DOHH2 (cell line): ENCODE results near the gene RPTOR.

Experiments used
- H3F3A ChIP-seq: fragments of 200-600 bp; sonication (generic), shearing (Covaris generic); 2 replicates; pipeline ENCODE4 v1.6.0; 2016; ENCODE audit warnings: antibody characterized with exemption, mild to moderate bottlenecking; ENCODE audit not compliant: control insufficient read depth, insufficient read depth
- H3K27ac ChIP-seq: fragments of 200-600 bp; sonication (generic); 2 replicates; pipeline ENCODE4 v1.5.1; 2014; ENCODE audit warnings: low read depth, mild to moderate bottlenecking, low read length, moderate library complexity
- H3K27me3 ChIP-seq: fragments of 200-600 bp; sonication (generic); 2 replicates; pipeline ENCODE4 v1.6.1; 2014; ENCODE audit warnings: mild to moderate bottlenecking, low read length, mixed read lengths; ENCODE audit not compliant: control insufficient read depth
- H3K36me3 ChIP-seq: fragments of 200-600 bp; sonication (generic); 2 replicates; pipeline ENCODE4 v1.6.1; 2014; ENCODE audit warnings: mild to moderate bottlenecking, low read length, moderate library complexity, mixed read lengths; ENCODE audit not compliant: control insufficient read depth
- H3K4me1 ChIP-seq: fragments of 200-600 bp; sonication (generic); 2 replicates; pipeline ENCODE4 v1.6.1; 2014; ENCODE audit warnings: mild to moderate bottlenecking, low read length, mixed read lengths; ENCODE audit not compliant: control insufficient read depth
- H3K4me2 ChIP-seq: fragments of 200-600 bp; sonication (generic); 2 replicates; pipeline ENCODE4 v1.6.0; 2014; ENCODE audit warnings: mild to moderate bottlenecking, low read length, moderate library complexity
- H3K4me3 ChIP-seq: fragments of 200-600 bp; sonication (generic); 2 replicates; pipeline ENCODE4 v1.5.1; 2014; ENCODE audit warnings: mild to moderate bottlenecking, low read length, mixed read lengths
- H3K79me2 ChIP-seq: fragments of 200-600 bp; sonication (generic); 2 replicates; pipeline ENCODE4 v1.6.1; 2014; ENCODE audit warnings: mild to moderate bottlenecking, low read length, mixed read lengths; ENCODE audit not compliant: control insufficient read depth
- H3K9me2 ChIP-seq: fragments of 200-600 bp; sonication (generic); replicated peaks from 2 replicates; pipeline ENCODE4 v1.6.1; 2014; ENCODE audit warnings: mild to moderate bottlenecking, low read length, mixed read lengths; ENCODE audit not compliant: control insufficient read depth
- H3K9me3 ChIP-seq: fragments of 200-600 bp; sonication (generic); 2 replicates; pipeline ENCODE4 v1.6.1; 2014; ENCODE audit warnings: antibody characterized with exemption, low read length, mixed read lengths; ENCODE audit not compliant: control insufficient read depth, insufficient read depth
- H4K20me1 ChIP-seq: fragments of 200-600 bp; sonication (generic); 2 replicates; pipeline ENCODE4 v1.6.0; 2014; ENCODE audit warnings: low read depth, mild to moderate bottlenecking, antibody characterized with exemption, low read length, moderate library complexity; ENCODE audit not compliant: control insufficient read depth, insufficient read depth
- CTCF ChIP-seq: fragments of 200-600 bp; sonication (generic); IDR thresholded peaks from one replicate; pipeline ENCODE4 v1.5.1; 2014; ENCODE audit warnings: antibody characterized with exemption, mild to moderate bottlenecking, low read depth, low read length; ENCODE audit not compliant: poor library complexity, severe bottlenecking
- EZH2phosphoT487 ChIP-seq: fragments of 200-600 bp; sonication (generic); IDR thresholded peaks from 2 replicates; pipeline ENCODE4 v1.6.1; 2017; ENCODE audit warnings: borderline replicate concordance, mild to moderate bottlenecking, antibody characterized with exemption, low read length, moderate library complexity, mixed read lengths

The RPTOR gene

GRCh38 chr17:80501741-80502577 is 42.7 kb upstream of the RPTOR start:
- no peak overlapping the region for H3K4me3 ChIP-seq
- H3K79me2 ChIP-seq = no peaks in the 10 kb centered on the region
- H4K20me1 ChIP-seq = no peaks in the 10 kb centered on the region
- H3K27me3 ChIP-seq = no peaks in the 10 kb centered on the region
- no peaks in the 10 kb centered on the region for H3K36me3 ChIP-seq
- H3K27ac ChIP-seq = no peak overlapping the region
- no peaks in the 10 kb centered on the region for H3K4me1 ChIP-seq
- no peaks in the 10 kb centered on the region for H3K9me3 ChIP-seq
- TF ChIP-seq CTCF (no peak), EZH2phosphoT487 (no peak)
- H3F3A ChIP-seq = no peaks in the 10 kb centered on the region
- no peak overlapping the region for H3K4me2 ChIP-seq
- no peaks in the 10 kb centered on the region for H3K9me2 ChIP-seq

- H3K27me3 ChIP-seq = no peaks in the 10 kb centered on the region
- H3K4me2 ChIP-seq = no peak overlapping the region
- H3K9me2 ChIP-seq = no peaks in the 10 kb centered on the region
- no peaks in the 10 kb centered on the region for H3K4me1 ChIP-seq
- no peaks in the 10 kb centered on the region for H3F3A ChIP-seq
- H3K27ac ChIP-seq = no peak overlapping the region
- no peaks in the 10 kb centered on the region for H3K9me3 ChIP-seq
- no peaks in the 10 kb centered on the region for H4K20me1 ChIP-seq
- TF ChIP-seq EZH2phosphoT487 (no peak), CTCF (no peak)
- no peak overlapping the region for H3K4me3 ChIP-seq
- H3K79me2 ChIP-seq = no peaks in the 10 kb centered on the region
- H3K36me3 ChIP-seq = no peaks in the 10 kb centered on the region
Observed at GRCh38 chr17:80502578-80502877, 42.1 kb upstream of the RPTOR start.

- no peaks in the 10 kb centered on the region for H3K4me1 ChIP-seq
- H3K36me3 ChIP-seq = no peaks in the 10 kb centered on the region
- no peak overlapping the region for H3K4me3 ChIP-seq
- H3K9me3 ChIP-seq = no peaks in the 10 kb centered on the region
- no peak overlapping the region for H3K4me2 ChIP-seq
- no peak for TF ChIP-seq CTCF
- no peak for TF ChIP-seq EZH2phosphoT487
- no peaks in the 10 kb centered on the region for H3K27me3 ChIP-seq
- no peaks in the 10 kb centered on the region for H4K20me1 ChIP-seq
- H3K9me2 ChIP-seq = no peaks in the 10 kb centered on the region
- no peaks in the 10 kb centered on the region for H3K79me2 ChIP-seq
- H3F3A ChIP-seq = no peaks in the 10 kb centered on the region
- no peak overlapping the region for H3K27ac ChIP-seq
Observed at GRCh38 chr17:80503031-80503430, 41.6 kb upstream of the RPTOR start.
